Hepatocyte (in vitro differentiated cells): Measurements from ENCODE around the gene DSTN. TPM values are rescaled to one million over a fixed set of nuclear protein-coding genes. Genes with fewer than 3 reads are reported as not detected.

Experiments
- DNase-seq: peaks from one replicate; pipeline ENCODE4 v3.0.0-alpha.2; 2016; ENCODE audit warnings: low spot score
- H2AFZ ChIP-seq: fragments of 200-600 bp; sonication (generic); 2 replicates; pipeline ENCODE4 v1.6.0; 2016; ENCODE audit warnings: antibody characterized with exemption, mild to moderate bottlenecking
- H3K27ac ChIP-seq: fragments of 200-600 bp; sonication (generic); 2 replicates; pipeline ENCODE4 v1.5.1; 2016; ENCODE audit warnings: mild to moderate bottlenecking
- H3K27me3 ChIP-seq: fragments of 200-600 bp; sonication (generic); 2 replicates; pipeline ENCODE4 v1.6.1; 2016
- H3K36me3 ChIP-seq: fragments of 200-600 bp; sonication (generic); replicated peaks from 2 replicates; pipeline ENCODE4 v1.5.1; 2016; ENCODE audit warnings: low read depth; ENCODE audit not compliant: insufficient read depth
- H3K4me1 ChIP-seq: fragments of 200-600 bp; sonication (generic); 2 replicates; pipeline ENCODE4 v1.5.1; 2016; ENCODE audit warnings: mild to moderate bottlenecking, moderate library complexity; ENCODE audit not compliant: insufficient read depth
- H3K4me2 ChIP-seq: fragments of 200-600 bp; sonication (generic); 2 replicates; pipeline ENCODE4 v1.6.0; 2016
- H3K4me3 ChIP-seq: fragments of 200-600 bp; sonication (generic); 2 replicates; pipeline ENCODE4 v1.5.1; 2016; ENCODE audit warnings: mild to moderate bottlenecking
- H3K79me2 ChIP-seq: fragments of 200-600 bp; sonication (generic); 2 replicates; pipeline ENCODE4 v1.6.0; 2017; ENCODE audit warnings: mild to moderate bottlenecking
- H3K9me2 ChIP-seq: fragments of 200-600 bp; sonication (generic); replicated peaks from 2 replicates; pipeline ENCODE4 v1.6.0; 2017; ENCODE audit warnings: mild to moderate bottlenecking; ENCODE audit not compliant: insufficient read depth
- H3K9me3 ChIP-seq: fragments of 200-600 bp; sonication (generic); 2 replicates; pipeline ENCODE4 v1.5.1; 2016; ENCODE audit warnings: low read depth, mild to moderate bottlenecking
- H4K20me1 ChIP-seq: fragments of 200-600 bp; sonication (generic); 2 replicates; pipeline ENCODE4 v1.6.0; 2016; ENCODE audit warnings: mild to moderate bottlenecking; ENCODE audit not compliant: insufficient read depth, poor library complexity, severe bottlenecking
- CTCF ChIP-seq: fragments of 200-600 bp; sonication (generic); IDR thresholded peaks from 2 replicates; pipeline ENCODE4 v1.5.1; 2016; ENCODE audit warnings: antibody characterized with exemption, mild to moderate bottlenecking; ENCODE audit not compliant: poor library complexity
- EZH2 ChIP-seq: fragments of 200-600 bp; sonication (generic); IDR thresholded peaks from 2 replicates; pipeline ENCODE4 v1.6.1; 2016; ENCODE audit warnings: antibody characterized with exemption, mild to moderate bottlenecking, borderline replicate concordance
- EZH2phosphoT487 ChIP-seq: fragments of 200-600 bp; sonication (generic); IDR thresholded peaks from one replicate; pipeline ENCODE4 v1.6.1; 2018; ENCODE audit warnings: antibody characterized with exemption, mild to moderate bottlenecking, low read depth, moderate library complexity; ENCODE audit not compliant: unreplicated experiment, severe bottlenecking
- WGBS: methylation state at CpG from one replicate; pipeline ENCODE4 v1.1.6; 2016; ENCODE audit warnings: low lambda C conversion rate; ENCODE audit errors: missing lambda C conversion rate; 5-methylcytosine and 5-hydroxymethylcytosine counted together
- polyA plus RNA-seq: library from polyadenylated mRNA; unstranded; fragments of >200 nt; fragmentation: Nextera tagmentation; extraction: Ambion mirVana; gene quantifications from 2 replicates; pipeline ENCODE4 v1.2.1, GENCODE V29; 2016
- total RNA-seq: library from RNA; depleted of rRNA; stranded (reverse); fragments of >200 nt; gene quantifications from 2 replicates; pipeline ENCODE4 v1.2.3, GENCODE V29; 2014

The DSTN gene
- total and polyA plus RNA-seq, 2 experiments from 2014 or later = 342 to 352 TPM

GRCh38 chr20:17633221-17633849, 63.5 kb downstream of the DSTN start:
- Histone ChIP-seq H3K27me3 (no peaks in the 10 kb centered on the region), H3K9me2 (no peaks in the 10 kb centered on the region), H2AFZ (no peak overlapping the region), H4K20me1 (peaks cover 71% of the 10 kb centered on the region), H3K4me2 (no peak overlapping the region), H3K4me1 (no peaks in the 10 kb centered on the region), H3K79me2 (peaks cover 80% of the 10 kb centered on the region), H3K4me3 (no peak overlapping the region), H3K9me3 (no peaks in the 10 kb centered on the region), H3K27ac (no peak overlapping the region), H3K36me3 (no peaks in the 10 kb centered on the region)
- DNase-seq = no peak
- no peak for TF ChIP-seq EZH2phosphoT487
- no peak for TF ChIP-seq EZH2
- no peak for TF ChIP-seq CTCF
- WGBS = 97% methylated on average over 13 of the region's 13 CpGs

GRCh38 chr20:17633850-17634500, 64.1 kb downstream of the DSTN start:
- H3K4me2 ChIP-seq = no peak overlapping the region
- no peaks in the 10 kb centered on the region for H3K4me1 ChIP-seq
- DNase-seq = no peak
- WGBS = 91% methylated on average over 18 of the region's 18 CpGs
- no peak overlapping the region for H3K27ac ChIP-seq
- no peak overlapping the region for H2AFZ ChIP-seq
- no peak overlapping the region for H3K4me3 ChIP-seq
- H3K9me3 ChIP-seq = no peaks in the 10 kb centered on the region
- H3K9me2 ChIP-seq = no peaks in the 10 kb centered on the region
- peaks cover 80% of the 10 kb centered on the region for H3K79me2 ChIP-seq
- TF ChIP-seq CTCF (no peak), EZH2phosphoT487 (no peak), EZH2 (no peak)
- peaks cover 71% of the 10 kb centered on the region for H4K20me1 ChIP-seq
- H3K27me3 ChIP-seq = no peaks in the 10 kb centered on the region
- no peaks in the 10 kb centered on the region for H3K36me3 ChIP-seq

GRCh38 chr20:17634661-17635331, 64.9 kb downstream of the DSTN start:
- H2AFZ ChIP-seq = no peak overlapping the region
- peaks cover 77% of the 10 kb centered on the region for H4K20me1 ChIP-seq
- H3K79me2 ChIP-seq = peaks cover 84% of the 10 kb centered on the region
- no peak overlapping the region for H3K4me2 ChIP-seq
- no peaks in the 10 kb centered on the region for H3K36me3 ChIP-seq
- TF ChIP-seq EZH2 (no peak), EZH2phosphoT487 (no peak), CTCF (no peak)
- H3K9me3 ChIP-seq = no peaks in the 10 kb centered on the region
- no peak for DNase-seq
- no peak overlapping the region for H3K27ac ChIP-seq
- no peaks in the 10 kb centered on the region for H3K27me3 ChIP-seq
- WGBS = 96% methylated on average over 13 of the region's 13 CpGs
- no peaks in the 10 kb centered on the region for H3K4me1 ChIP-seq
- H3K9me2 ChIP-seq = no peaks in the 10 kb centered on the region
- H3K4me3 ChIP-seq = no peak overlapping the region
